Upper lobe of left lung (tissue), 4 donors: Measurements from ENCODE around the gene OBSCN.

Source experiments
- EP300 ChIP-seq, 4 donors: sonication (generic); formaldehyde crosslinking; IDR thresholded peaks; one replicate each; pipeline ENCODE4 v1.5.1; 2017; ENCODE audit warnings: antibody characterized with exemption in 4 of 4, control low read depth in 2 of 4
- POLR2A ChIP-seq, 4 donors: fragments of 450-650 bp; IDR thresholded peaks; one replicate each; pipeline ENCODE4 v1.5.1; 2016 to 2017; ENCODE audit warnings: antibody characterized with exemption in 4 of 4, mild to moderate bottlenecking in 2 of 4

GRCh38 chr1:228272331-228272791 lies 64.5 kb downstream of the OBSCN start:
- no peak for TF ChIP-seq EP300 (IDR thresholded peaks at IDR 0.05)
- TF ChIP-seq POLR2A (IDR thresholded peaks at IDR 0.05) = no peak
